ENCODE measurements around the gene CSTPP1. TPM values are rescaled to one million over a fixed set of nuclear protein-coding genes. Genes with fewer than 3 reads are reported as not detected.

The CSTPP1 gene
- total RNA-seq, 4 donors from 2014 or later: 47.5 to 87.6 (median 57.7) TPM

DNA sequence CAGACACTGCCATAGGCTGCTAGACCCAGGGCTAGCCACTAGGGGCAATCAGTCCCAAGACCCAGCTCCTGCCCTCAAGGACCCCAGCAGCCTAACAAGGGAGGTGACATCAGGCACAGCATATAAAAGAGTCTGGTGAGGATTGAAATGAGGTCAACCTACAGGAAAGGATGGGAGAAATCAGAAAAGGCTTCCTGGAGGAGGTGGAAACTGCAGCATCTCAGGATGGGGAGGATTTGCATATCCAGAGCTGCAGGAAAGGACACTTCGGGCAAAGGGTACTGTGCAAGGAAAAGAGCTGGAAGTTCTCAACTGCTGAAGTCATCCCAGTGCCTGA lies 243.1 kb downstream of the CSTPP1 start:
- no peak for TF ChIP-seq POLR2A (IDR thresholded peaks at IDR 0.05)
- TF ChIP-seq, protein P1, sequence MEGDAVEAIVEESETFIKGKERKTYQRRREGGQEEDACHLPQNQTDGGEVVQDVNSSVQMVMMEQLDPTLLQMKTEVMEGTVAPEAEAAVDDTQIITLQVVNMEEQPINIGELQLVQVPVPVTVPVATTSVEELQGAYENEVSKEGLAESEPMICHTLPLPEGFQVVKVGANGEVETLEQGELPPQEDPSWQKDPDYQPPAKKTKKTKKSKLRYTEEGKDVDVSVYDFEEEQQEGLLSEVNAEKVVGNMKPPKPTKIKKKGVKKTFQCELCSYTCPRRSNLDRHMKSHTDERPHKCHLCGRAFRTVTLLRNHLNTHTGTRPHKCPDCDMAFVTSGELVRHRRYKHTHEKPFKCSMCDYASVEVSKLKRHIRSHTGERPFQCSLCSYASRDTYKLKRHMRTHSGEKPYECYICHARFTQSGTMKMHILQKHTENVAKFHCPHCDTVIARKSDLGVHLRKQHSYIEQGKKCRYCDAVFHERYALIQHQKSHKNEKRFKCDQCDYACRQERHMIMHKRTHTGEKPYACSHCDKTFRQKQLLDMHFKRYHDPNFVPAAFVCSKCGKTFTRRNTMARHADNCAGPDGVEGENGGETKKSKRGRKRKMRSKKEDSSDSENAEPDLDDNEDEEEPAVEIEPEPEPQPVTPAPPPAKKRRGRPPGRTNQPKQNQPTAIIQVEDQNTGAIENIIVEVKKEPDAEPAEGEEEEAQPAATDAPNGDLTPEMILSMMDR (IDR thresholded peaks at IDR 0.05): no peak
- DNase-seq (ENCODE audit: low spot score in 2 of 2): no peak
- no peak overlapping the region for H3K4me3 ChIP-seq (ENCODE audit: low read depth, poor library complexity, severe bottlenecking)
- intact Hi-C loops (cut with DNase I; ENCODE audit: low total_unique reads): no loop called here
- WGBS, 2 donors: 86 to 89% methylated on average over 1 of the region's 1 CpG

DNA sequence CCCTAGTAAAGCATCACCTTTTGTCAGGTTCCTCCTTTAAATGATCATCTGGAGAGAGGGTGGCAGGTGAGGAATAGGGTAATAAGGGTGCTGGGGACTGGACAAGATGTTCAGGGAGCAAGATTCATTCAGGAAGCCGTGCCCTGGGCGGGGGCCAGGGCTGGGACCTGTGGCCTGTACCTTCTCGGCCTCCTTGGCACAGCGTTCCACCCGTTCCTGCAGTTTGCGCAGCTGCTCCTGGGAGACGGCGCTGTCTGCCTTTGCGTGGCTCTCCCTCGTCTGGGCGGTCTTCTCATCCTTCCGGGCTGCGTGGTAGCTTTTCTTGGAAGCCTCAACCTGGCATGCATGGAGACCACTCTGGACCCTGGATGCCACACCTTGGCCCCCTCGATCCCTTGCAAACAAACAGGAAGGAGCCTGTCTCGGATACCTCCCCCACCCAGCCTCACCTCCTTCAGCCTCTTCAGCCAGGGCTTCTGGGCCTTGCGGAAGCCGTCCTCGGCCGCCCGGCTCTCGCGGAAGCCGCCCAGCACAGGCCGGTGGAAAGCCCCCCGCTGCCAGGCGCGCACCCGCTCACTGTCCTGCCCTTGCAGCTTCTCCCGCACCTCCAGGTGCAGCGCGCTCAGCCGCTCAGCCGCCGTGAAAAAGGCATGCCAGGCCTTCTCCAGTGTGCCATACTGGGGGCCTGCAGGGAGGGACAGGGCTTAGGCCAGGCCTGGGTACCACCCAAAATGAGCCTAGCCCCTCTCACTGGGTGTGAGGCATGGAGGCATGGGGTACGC lies 243.6 kb downstream of the CSTPP1 start:
- TF ChIP-seq, protein P1 (IDR thresholded peaks at IDR 0.05): no peak
- TF ChIP-seq POLR2A (IDR thresholded peaks at IDR 0.05): no peak
- intact Hi-C loops (cut with DNase I; ENCODE audit: low total_unique reads): loop anchor here (5.0 to 10.0 kb wide), 2 partner anchors 87 to 175 kb away; partner anchors contain the start of gene MYBPC3
- DNase-seq (ENCODE audit: low spot score in 2 of 2): no peak
- H3K4me3 ChIP-seq (ENCODE audit: low read depth, poor library complexity, severe bottlenecking): no peak overlapping the region
- 92 to 94% methylated on average over 34 of the region's 35 CpGs for WGBS, 2 donors

DNA sequence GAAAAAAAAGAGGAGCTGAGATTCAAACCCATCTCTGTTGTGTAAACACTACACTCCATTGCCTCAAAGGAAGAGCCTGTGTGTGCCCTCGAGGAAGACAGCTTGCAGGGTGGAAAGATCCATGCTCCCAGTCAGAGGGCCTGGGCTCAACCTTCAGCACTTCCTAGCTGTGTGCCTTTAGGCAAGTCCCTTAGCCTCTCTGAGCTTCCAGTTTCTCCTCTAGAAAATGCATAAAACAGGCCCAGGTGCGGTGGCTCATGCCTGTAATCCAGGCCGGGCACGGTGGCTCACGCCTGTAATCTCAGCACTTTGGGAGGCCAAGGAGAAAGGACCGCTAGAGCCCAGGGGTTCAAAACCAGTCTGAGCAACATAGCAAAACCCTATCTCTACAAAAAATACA lies 244.7 kb downstream of the CSTPP1 start:
- TF ChIP-seq, protein P1 (IDR thresholded peaks at IDR 0.05): no peak
- no peak for TF ChIP-seq POLR2A (IDR thresholded peaks at IDR 0.05)
- WGBS, 2 donors: 77% methylated on average over 6 of the region's 6 CpGs
- no peak overlapping the region for H3K4me3 ChIP-seq (ENCODE audit: low read depth, poor library complexity, severe bottlenecking)
- DNase-seq (ENCODE audit: low spot score in 2 of 2): no peak
- intact Hi-C loops (cut with DNase I; ENCODE audit: low total_unique reads): loop anchor here (5.0 to 10.0 kb wide), 2 partner anchors 86 to 174 kb away; partner anchors contain the start of gene MYBPC3

DNA sequence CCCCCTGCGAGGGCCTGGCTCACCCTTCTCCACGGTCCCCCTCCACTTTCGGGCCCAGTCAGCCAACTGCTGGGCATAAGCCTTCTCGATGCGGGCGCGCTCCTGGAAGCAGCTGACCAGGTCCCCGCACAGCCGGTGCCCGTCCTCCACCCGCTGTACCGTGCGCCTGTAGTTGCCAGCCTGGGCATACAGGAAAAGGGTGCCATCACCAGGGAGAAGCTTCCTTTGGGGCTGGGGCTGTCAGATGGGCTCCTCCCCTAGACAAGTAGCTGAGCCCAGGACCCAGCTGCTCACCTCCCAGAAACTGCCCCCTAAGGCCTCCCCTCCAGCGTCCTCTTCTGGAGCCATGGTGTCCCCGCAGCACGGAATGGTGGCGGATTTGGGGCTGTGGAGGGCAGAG lies 245.8 kb downstream of the CSTPP1 start:
- intact Hi-C loops (cut with DNase I; ENCODE audit: low total_unique reads): loop anchor here (5.0 to 10.0 kb wide), 2 partner anchors 85 to 172 kb away; partner anchors contain the start of gene MYBPC3
- TF ChIP-seq, protein P1 (IDR thresholded peaks at IDR 0.05): no peak
- H3K4me3 ChIP-seq (ENCODE audit: low read depth, poor library complexity, severe bottlenecking): no peak overlapping the region
- 94 to 97% methylated on average over 17 of the region's 17 CpGs for WGBS, 2 donors
- DNase-seq (ENCODE audit: low spot score in 2 of 2): no peak

DNA sequence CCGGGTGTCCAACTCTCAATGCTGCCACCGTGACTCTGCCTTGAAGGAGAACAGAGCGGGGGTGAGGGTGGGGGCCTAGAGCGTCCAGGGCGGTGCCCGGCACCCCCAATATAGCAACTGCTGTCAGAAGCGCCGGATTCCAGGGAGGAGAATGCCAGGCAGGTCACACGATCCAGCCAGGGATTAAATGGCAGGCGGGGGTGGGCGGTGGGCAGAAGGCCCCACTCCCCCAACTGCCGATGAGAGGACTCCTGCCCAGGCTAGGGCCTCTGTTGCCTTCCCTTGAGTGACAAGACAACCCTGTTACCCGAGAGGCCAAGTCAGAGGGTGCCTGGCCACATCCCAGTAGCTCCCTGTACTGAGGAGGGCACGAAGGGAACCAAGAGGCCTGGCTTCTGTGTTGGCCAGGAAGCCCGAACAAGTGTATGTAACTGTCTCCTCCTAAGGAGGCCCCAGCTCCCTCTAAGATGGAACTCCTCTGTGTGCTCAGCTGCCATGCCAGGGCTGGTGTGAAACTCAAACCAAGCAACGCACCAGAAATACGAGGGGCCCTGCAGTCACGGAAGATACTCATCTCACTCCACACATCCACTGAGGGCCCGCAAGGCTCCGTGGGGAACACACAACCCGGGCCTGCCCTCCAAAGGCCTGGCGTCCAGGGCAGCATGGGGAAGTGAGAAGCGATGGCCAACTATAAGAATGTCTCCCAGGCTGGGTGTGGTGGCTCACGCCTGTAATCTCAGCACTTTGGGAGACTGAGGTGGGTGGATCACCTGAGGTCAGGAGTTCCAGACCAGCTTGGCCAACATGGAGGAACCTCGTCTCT lies 246.7 kb downstream of the CSTPP1 start:
- no peak for DNase-seq (ENCODE audit: low spot score in 2 of 2)
- intact Hi-C loops (cut with DNase I; ENCODE audit: low total_unique reads): loop anchor here (5.0 to 10.0 kb wide), 2 partner anchors 84 to 172 kb away; partner anchors contain the start of gene MYBPC3
- no peak overlapping the region for H3K4me3 ChIP-seq (ENCODE audit: low read depth, poor library complexity, severe bottlenecking)
- no peak for TF ChIP-seq POLR2A (IDR thresholded peaks at IDR 0.05)
- TF ChIP-seq, protein P1 (IDR thresholded peaks at IDR 0.05): no peak
- WGBS, 2 donors: 84 to 91% methylated on average over 19 to 25 of the region's 25 CpGs

Measured in lower leg skin (tissue), 4 donors.